ENCODE data around the gene ENKD1. TPM values are rescaled to one million over a fixed set of nuclear protein-coding genes. Genes with fewer than 3 reads are reported as not detected.

The ENKD1 gene
- total RNA-seq, 1 donor from 2014 or later, result 5.1 TPM

DNA sequence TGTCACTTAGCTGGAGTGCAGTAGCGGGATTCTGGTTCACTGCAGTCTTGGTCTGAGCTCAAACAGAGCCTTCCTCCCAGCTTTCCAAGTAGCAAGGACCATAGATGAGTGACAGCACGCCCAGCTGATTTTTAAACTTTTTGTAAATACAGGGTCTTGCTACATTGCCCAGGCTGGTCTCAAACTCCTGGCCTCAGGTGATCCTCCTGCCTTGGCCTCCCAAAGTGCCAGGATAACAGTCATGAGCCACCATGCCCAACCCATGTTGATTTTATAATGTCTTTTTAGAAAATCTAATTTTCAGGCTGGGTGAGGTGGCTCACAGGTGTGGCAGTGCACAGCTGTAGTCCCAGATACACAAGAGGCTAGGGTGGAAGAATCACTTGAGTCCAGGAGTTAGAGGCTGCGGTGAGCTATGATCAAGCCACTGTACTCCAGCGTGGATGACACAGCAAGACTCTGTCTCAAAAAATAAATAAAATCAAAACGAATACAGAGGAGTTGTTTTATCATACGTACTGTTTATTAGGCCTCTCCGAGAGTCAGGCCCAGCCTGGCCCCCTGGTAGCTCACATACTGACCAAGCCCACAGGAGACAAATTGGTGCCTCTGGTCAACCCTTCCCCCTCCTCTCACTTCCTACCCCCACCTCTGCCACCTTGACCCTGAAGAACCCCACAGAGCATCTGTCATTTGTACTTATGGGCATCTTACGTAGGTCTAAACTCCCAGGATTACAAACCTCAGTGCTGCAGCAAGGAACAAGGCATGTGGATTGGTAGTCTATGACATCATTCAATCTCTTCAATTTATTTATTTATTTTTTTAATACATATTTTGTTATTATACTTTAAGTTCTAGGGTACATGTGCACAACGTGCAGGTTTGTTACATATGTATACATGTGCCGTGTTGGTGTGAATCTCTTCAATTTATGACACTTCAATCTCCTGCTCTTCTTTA, 13.7 kb upstream of the ENKD1 start:
- intact Hi-C loops (cut with micrococcal nuclease), result no loop called here

DNA sequence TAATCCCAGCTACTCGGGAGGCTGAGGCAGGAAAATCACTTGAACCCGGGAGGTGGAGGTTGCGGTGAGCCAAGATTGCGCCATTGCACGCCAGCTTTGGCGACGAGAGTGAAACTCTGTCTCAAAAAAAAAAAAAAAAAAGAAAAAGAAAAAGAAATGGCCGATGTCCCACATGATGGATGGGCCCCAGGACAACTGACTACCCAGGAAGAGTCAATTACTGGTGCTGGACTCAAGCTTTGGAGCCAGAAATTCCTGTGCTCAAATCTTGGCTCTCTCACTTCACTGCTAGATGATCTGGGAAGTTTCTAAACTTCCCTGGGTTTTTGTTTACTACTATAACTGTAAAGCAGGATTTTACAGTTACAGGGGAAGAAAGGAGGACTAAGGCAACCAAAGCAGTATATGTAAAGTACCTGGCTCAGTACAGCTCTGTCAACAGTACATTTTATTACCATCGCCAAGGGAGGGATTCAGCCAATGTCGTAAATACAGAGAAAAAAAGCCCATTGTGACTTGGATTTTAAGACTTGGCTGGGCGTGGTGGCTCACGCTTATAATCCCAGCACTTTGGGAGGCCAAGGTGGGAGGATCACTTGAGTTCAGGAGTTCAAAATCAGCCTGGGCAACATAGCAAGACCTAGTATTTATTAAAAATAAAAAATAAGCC, 11.9 kb upstream of the ENKD1 start:
- intact Hi-C loops (cut with micrococcal nuclease), result no loop called here

DNA sequence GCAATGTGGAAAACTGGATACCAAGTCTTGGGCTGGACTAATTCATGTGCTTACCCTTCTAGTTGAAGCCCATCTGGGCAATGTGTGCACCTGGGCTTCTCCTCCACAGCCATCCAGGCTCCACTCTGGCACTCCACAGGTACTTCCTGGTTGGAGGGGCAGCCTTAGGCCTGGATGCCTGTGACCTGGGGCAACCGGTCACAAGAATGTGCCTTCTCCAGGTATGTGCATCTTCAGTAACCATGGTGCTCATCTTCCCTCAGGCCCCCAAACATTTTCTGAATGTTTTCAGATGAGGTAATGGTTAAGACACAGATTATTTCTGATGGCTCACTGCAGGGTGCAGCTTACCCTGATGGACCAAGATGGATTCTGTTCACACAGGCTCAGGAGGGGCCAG, 11.2 kb upstream of the ENKD1 start:
- intact Hi-C loops (cut with micrococcal nuclease), result no loop called here

DNA sequence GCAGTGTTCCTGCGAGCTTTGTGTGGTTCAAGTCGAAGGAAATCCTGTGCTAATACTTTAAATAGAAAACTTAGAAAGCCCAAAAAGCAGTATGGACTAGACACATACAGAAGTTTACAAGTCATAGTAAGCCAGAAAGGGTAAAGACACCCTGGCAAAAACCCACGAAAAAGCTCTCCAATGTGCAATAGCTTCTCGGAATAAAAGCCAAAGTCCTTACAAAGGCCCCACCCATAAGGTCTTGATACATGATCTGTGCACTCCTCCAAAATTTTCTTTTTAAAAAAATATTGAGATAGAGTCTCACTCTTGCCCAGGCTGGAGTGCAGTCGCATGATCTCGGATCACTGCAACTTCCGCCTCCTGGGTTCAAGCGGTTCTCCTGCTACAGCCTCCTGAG, 10.4 kb upstream of the ENKD1 start:
- intact Hi-C loops (cut with micrococcal nuclease), result no loop called here

DNA sequence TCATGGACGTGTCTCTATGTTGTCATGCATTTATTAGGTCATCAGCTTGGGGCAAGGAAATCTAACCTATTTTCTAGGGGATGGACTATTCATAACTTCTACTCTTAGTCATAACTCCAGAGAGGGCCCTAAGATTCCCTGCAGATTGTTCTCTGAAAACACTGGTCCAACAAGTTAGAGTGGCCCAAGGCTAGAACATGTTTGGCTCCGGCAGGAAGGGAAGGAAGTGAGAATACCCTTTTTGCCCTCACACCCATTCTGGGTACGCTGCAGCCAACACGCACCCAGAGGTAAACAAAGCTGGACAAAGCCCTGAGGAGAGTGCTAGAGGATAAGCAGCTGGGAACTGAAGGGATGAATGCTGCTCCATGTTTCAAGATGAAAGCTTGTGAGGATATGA, 10.0 kb upstream of the ENKD1 start:
- intact Hi-C loops (cut with micrococcal nuclease), result no loop called here

DNA sequence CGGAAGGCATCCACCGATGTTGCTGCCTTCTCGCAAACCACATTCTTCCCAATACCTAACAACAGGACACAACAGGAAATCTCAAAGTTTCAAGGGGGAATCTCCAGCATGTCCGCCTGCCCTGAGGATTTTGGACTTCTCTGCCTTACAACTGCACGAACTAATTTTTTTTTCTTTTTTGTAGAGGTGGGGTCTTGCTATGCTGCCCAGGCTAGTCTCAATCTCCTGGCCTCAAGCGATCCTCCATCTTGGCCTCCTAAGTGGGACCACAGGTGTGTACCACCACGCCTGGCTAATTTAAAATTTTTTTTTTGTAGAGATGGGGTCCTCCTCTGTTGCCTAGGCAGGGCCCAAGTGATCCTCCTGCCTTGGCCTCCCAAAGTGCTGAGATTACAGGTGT, 9.4 kb upstream of the ENKD1 start:
- intact Hi-C loops (cut with micrococcal nuclease), result no loop called here

DNA sequence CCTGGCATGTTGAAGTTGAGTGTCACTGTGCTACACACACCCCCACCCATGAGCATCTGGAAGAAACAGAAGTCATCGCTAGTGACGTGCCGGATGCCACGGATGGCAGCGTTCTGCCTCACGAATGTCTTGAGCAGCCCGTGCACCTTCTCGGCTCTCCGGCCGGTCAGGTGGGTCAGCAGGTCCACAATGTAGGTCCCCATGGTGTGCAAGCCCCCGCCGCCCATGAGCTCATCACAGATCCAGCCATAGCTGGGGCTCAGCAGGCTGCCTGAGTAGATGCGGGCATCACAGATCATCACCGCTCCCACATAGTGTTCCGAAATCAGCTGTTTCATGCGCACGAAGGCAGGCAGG, 9.0 kb upstream of the ENKD1 start:
- intact Hi-C loops (cut with micrococcal nuclease), result no loop called here

DNA sequence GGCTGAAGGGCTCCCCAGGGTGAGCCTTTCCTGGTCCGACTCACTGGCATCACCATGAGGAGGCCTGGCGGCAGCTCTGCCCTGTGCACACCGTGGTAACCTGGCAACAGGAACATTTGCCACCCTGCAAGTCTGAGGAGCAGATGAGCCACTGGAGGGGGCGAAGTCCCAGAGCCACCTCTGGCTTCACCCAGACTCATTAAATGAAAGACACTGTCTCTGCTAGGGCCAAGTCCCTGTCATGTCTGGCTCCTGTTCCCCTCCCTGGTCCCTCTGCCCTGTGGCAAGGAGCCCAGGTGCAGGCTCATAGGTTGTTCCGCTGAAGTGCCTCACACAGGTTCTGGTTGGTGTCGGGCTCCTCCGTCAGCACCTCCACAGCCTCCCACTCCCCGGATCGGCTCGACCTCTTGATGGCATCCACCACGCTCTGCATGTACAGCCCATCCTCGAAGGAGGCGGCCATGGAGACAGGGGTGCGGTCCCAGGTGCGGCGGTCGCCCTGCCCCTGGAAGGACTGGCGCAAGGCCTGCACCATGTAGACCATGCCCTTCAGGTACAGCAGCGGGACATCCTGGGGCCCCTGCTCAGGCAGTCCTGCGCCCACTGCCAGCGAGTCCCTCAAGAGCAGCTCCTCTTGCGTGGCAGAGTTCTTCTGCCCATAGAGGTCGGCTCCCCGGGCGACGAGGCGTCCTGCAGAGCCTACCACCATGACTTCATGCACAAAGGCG, 8.5 kb upstream of the ENKD1 start:
- intact Hi-C loops (cut with micrococcal nuclease), result no loop called here

DNA sequence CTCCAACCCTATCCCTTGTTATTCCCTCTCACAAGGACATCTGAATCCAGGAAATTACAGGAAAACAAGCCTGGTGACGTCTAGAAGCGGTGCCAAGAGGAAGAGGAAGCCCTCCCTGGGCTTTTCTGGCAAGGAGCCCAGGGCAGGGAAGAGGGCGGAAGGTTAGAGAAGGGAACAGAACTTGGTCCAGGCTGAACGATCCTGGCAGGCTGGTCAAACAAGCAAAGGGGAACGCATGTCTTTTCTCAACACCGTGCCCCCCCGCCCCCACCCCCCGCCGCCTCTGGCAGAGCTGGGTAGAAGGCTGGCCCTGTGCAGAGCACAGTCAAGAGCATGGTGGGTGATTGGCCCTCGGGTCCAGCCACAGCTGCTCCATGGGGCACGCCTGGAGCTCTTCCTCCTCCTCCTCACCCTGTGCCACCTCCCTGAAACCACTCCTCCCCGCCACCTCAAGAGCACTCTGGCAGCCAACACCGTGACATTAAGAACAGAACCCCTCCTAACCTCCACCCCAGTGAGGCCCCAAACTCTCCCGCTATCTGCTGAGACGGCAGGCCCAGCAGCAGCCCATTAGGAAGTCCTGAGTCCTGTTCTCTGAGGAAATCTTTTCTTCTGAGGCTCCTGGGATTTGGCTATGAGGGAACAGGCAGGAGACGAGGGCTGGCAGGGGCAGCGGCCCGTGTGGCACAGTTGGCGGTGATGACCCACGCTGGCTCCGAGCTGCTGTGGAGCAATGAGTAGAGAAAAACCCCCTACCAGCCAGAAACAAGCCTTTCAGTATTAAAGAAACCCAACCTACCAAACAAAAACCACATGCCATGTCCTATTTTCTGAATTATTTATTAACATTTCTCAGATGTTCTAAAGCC, 7.4 kb upstream of the ENKD1 start:
- intact Hi-C loops (cut with micrococcal nuclease), result no loop called here

DNA sequence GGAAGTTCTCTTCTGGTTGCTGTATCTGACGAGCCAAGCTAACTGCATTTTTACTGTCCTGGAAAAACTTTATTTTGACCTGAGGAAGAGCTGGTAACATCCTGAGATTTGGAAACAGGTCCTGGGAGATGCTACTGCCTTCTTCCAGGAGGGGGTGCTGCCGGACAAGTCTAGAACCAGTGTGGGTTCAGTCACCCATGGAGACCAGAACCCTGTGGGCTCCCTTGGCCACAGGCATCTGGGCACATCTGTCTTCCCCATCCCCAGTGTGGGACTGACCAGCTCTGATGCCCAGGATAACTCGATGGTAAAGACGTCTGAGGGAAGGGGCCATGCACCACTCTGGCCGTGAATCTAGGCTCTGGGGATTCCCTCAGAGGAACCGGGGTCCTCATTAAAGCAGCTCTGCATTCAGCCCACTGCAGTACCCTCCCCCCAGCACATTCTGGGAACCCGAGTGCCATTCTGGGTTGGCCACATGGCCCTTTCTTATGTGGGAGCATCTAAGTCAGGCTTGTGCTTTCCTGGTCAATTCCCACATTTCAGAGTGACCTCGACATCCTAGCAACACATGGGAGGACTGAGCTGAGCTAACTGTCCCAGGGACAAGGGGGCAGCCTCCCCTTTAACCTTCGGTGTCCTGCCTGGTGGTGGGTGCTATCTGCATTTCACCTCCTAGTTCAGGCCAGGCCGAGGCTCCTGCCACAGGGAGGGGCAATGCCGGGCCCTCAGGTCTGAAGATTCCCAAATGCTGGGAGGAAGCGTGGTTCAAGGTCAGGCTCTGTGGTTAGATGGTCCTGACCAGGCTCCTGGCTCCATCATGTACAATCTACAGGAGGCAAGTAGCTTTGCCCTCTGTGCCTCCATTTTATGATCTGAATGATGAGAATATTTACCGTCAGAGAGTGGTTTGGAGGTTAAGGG, 6.5 kb upstream of the ENKD1 start:
- intact Hi-C loops (cut with micrococcal nuclease), result loop anchor here (1.0 kb wide), 1 partner anchor 255 kb away; no protein-coding TSS in a partner anchor

DNA sequence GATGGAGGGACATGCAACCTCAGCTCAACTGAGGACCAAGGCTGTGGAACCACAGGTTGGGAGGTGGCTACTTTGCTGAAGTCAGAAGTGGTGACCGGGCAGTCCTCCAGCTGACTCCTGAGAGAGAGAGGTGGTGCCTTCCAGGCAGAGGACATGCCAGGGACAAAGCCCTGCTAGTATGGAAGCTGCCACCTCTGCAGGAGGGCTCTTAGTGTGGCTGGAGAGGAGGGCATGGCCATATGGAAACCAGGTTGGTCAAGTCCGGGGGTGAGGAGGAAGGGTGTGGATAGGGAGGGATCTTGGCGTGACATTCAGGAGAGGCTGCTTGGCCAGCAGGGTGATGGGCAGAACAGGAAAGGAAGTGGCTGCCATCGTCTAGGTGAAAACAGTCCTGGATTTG, 5.8 kb upstream of the ENKD1 start:
- intact Hi-C loops (cut with micrococcal nuclease), result loop anchor here (1.0 kb wide), 1 partner anchor 256 kb away; no protein-coding TSS in a partner anchor

DNA sequence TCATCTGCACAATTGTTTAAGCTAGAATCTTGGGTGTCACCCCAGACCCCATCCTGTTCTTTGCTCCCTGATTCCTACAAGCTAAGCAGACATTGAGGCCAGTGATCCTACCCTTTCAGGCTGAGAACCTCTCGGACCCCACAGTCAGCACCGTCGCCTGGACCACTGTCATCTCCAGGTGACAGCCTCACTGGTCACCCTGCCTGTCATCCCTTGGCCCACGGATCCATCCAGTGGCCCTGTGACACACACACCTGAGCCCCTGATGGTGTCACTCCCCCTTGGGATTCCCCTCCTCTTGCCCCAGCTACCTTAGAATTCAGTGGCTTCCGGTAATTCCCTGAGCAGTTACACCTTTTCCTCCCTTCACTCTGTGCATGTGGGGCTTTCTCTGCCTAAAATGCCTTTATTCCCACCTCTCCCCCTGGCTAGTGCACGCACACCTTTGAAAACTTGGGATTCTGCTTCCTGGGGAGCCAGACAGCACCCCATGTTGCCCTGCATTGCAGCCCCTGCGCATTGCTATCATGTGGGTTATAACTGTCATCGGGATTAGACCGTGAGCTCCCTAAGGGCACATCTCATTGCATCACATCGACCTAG, 3.0 kb upstream of the ENKD1 start:
- intact Hi-C loops (cut with micrococcal nuclease), result loop anchor here (10.0 kb wide), 2 partner anchors 175 to 425 kb away; partner anchors contain the start of genes CENPT, FHOD1, NUTF2 and SLC9A5

DNA sequence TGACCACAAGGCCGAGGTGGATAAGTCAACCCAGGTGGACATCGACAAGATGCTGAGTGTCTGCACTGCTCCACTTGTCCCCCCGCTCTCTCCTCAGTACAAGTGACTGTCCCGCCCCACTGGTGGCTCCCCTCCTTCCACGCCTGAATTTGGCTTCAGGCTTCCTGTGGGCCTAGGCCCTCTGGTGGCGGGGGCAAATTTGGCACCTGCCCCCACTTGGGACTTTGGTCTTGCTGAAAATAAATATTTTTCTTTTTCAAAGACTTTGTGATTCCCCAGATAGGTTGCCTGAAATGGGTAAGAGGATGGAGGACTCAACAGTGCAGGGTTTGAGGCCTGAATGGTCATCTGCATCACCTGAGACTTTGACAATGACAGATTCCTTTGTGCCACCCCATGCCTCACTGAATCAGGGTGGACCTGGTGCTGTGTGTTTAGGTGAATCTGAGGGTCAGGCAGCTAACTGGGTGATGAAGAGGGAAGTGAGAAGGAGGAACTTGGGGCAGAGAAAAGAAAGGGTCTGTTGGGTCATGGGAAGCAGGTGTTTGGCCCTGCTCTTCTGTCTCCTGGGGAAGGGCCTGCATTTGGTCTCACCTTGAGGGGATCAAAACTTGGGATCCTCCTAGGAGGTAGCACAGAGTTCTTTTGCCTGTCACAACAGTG, 2.1 kb upstream of the ENKD1 start:
- intact Hi-C loops (cut with micrococcal nuclease), result loop anchor here (1.0 to 10.0 kb wide), 5 partner anchors 8 to 424 kb away; partner anchors contain the start of genes ACD, CENPT, FHOD1 and NUTF2

DNA sequence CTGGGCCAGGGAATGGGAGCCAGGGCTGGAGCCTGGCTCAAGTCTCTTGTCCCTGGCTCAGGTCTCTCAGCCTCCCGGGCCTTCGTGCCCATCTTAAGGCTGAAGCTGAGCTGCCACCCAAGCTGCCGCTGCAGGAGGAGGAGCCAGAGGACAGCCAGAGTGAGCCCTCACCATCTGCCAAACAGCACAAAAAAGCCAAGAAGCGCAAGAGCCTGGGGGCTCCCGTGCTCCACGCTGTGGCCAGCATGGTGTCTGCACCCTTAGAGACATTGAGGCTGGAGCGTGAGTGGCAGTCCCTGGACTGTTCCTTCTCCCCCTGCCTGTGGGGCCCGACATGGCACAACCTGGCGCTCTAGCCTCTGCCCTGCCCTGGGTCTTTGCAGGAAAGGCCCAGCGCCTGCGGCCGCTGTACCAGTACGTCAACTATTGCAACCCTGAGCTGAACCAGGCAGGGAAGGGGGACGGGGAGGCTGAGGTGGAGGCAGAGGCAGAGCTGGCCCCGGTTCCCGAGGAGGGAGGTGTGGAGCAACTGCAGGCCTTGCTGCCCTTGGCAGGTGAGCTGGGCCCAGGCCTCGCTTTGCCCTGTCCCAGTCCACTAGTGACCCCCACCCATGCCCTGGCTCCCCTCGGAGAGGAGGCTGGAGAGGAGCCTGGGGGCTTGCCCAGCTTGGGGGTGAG, 1.4 kb upstream of the ENKD1 start:
- intact Hi-C loops (cut with micrococcal nuclease), result loop anchor here (1.0 to 10.0 kb wide), 8 partner anchors 8 to 423 kb away; partner anchors contain the start of genes ACD, CENPT, DDX28 and DUS2

DNA sequence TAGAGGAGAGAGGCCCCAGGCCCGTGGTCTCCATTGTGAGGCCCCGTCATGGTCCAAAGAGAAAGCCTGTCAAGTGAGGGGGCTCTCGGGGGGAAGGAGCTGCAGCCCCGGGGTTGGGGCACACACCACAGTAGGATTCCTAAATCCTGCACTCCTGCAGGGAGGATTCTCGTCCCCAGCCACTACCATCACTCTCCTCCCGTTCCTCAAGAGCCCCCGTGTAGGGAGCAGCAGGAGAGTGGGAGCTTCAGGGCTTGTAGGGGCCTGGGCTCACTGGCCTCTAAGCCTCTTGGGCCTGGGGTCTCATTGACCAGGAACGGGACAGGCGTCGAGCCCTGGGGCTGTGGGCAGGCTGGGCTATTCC, 885 bp upstream of the ENKD1 start:
- intact Hi-C loops (cut with micrococcal nuclease), result loop anchor here (2.0 to 10.0 kb wide), 5 partner anchors 51 to 423 kb away; partner anchors contain the start of genes CENPT, DDX28, DUS2 and FHOD1

DNA sequence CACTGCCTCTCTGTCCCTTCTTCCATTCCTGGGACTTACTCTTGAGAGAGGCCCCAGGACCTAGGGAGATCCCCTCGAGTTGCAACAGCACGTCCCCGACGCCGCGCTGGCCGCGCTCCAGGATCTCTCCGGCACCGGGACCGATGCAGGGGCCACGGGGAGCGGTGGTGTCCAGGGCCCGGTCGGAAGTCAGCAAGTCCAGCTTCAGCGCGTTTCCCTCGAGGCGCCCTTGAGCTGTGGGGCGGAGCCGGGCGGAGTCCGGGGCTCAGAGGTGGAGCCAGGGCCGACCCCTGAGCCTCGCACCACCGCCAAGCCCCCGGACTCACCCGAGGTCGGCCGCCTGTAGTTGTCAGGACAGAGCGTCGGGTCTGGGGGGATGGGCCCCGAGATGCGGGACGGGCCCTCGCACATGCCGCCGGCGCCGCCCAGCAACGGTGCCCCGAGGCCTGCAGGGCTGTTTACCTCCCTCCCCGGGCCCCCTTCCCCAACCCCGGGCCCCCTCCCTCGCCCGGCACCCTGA, 458 bp downstream of the ENKD1 start:
- intact Hi-C loops (cut with micrococcal nuclease), result loop anchor here (2.0 to 10.0 kb wide), 5 partner anchors 53 to 421 kb away; partner anchors contain the start of genes CENPT, DDX28, DUS2 and FHOD1

DNA sequence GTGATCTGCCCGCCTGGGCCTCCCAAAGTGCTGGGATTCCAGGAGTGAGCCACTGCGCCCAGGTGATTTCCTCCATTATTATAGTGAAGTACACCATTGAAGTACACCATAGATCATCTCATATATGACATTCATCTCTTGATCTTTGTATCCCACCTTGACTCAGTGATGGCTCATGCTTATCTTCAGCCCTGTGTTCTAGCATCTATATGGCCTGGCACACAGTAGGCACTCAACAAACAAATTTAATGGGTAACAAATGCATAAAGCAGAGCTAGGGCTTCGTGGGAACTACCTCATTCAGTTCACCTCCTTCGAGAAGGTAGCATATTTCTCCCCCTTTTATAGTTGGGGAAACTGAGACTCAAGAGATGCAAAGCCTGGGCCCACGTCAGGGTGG, 952 bp downstream of the ENKD1 start:
- intact Hi-C loops (cut with micrococcal nuclease), result loop anchor here (10.0 kb wide), 2 partner anchors 179 to 421 kb away; partner anchors contain the start of genes CENPT, FHOD1, NUTF2 and SLC9A5
